Endothelial cell of umbilical vein (primary cell): ENCODE measurements around the gene FOXJ3. TPM values are rescaled to one million over a fixed set of nuclear protein-coding genes. Genes with fewer than 3 reads are reported as not detected.
A peak's percentile ranks its signal among the peaks of the same experiment; 100 is the strongest.

Experiments
- BruUV-seq: library from RNA; stranded (reverse); fragments of 400-500 nt; replicated peaks from 2 replicates; lab custom pipeline; 2021; lab: Mats Ljungman, UMichigan
- CTCF ChIA-PET: fragments of 300-600, 350-600 bp; sonication (Branson Sonifier 250); formaldehyde crosslinking; loops from one replicate; lab custom pipeline; 2021; ENCODE audit warnings: antibody characterized with exemption, inconsistent platforms; lab: Charles Lee
- POLR2A ChIA-PET: fragments of 300-600, 350-600 bp; sonication (Branson Sonifier 250); formaldehyde crosslinking; loops from one replicate; lab custom pipeline; 2021; ENCODE audit warnings: antibody characterized with exemption, inconsistent platforms; lab: Charles Lee
- DNase-seq: peaks from one replicate; pipeline ENCODE4 v3.0.0-alpha.2; 2011; ENCODE audit warnings: low read depth, low spot score
- FAIRE-seq: peaks from 2 replicates; lab custom pipeline; 2011; peaks lifted over from hg19 to GRCh38; lab: Jason Lieb, UNC
- H2AFZ ChIP-seq: 2 replicates; pipeline ENCODE4 v1.6.0; 2012; ENCODE audit warnings: low read depth, low read length, control low read depth, inconsistent platforms
- H3K27ac ChIP-seq: 2 replicates; pipeline ENCODE4 v1.5.1; 2011; ENCODE audit warnings: low read depth, mild to moderate bottlenecking, control low read depth, low read length, moderate library complexity; ENCODE audit not compliant: insufficient read depth
- H3K27me3 ChIP-seq, 2 experiments: 2 replicates each; pipeline versions ENCODE4 v1.6.0 to v1.6.1; 2011; ENCODE audit warnings: low read length in 2 of 2, mixed read lengths in 1 of 2; ENCODE audit not compliant: control insufficient read depth in 2 of 2, insufficient read depth in 2 of 2
- H3K36me3 ChIP-seq, 2 experiments: 2 replicates in 1 of 2; 3 replicates in 1 of 2; pipeline ENCODE4 v1.5.1; 2011; ENCODE audit warnings: low read length in 2 of 2, mild to moderate bottlenecking in 1 of 2, moderate library complexity in 1 of 2; ENCODE audit not compliant: control insufficient read depth in 2 of 2, insufficient read depth in 2 of 2; ENCODE audit errors: extremely low read depth in 1 of 2
- H3K4me1 ChIP-seq: 3 replicates; pipeline ENCODE4 v1.5.1; 2011; ENCODE audit warnings: mild to moderate bottlenecking, low read length; ENCODE audit not compliant: control insufficient read depth, insufficient read depth; ENCODE audit errors: extremely low read depth
- H3K4me2 ChIP-seq: 2 replicates; pipeline ENCODE4 v1.6.1; 2011; ENCODE audit warnings: low read length, control low read depth, mixed read lengths; ENCODE audit not compliant: insufficient read depth
- H3K4me3 ChIP-seq, 3 experiments: fragments of 200-600 bp in 1 of 3; sonication (generic), shearing (Covaris generic) in 1 of 3; replicated peaks in 1 of 3; 2 replicates each; pipeline ENCODE4 v1.5.1; 2011 to 2016; ENCODE audit warnings: control low read depth in 3 of 3, low read length in 3 of 3, mild to moderate bottlenecking in 2 of 3, inconsistent platforms in 1 of 3, low read depth in 1 of 3, moderate library complexity in 1 of 3; ENCODE audit not compliant: insufficient read depth in 1 of 3
- H3K79me2 ChIP-seq: 2 replicates; pipeline ENCODE4 v1.6.0; 2012; ENCODE audit warnings: low read length, inconsistent platforms; ENCODE audit not compliant: control insufficient read depth, insufficient read depth
- H3K9ac ChIP-seq: replicated peaks from 2 replicates; pipeline ENCODE3; 2011; ENCODE audit warnings: low read length, control low read depth; ENCODE audit not compliant: insufficient read depth; ENCODE audit errors: extremely low read depth
- H3K9me1 ChIP-seq: replicated peaks from 3 replicates; pipeline ENCODE4 v1.6.0; 2011; ENCODE audit warnings: mild to moderate bottlenecking, low read length; ENCODE audit not compliant: control insufficient read depth, insufficient read depth; ENCODE audit errors: extremely low read depth
- H3K9me3 ChIP-seq: replicated peaks from 2 replicates; pipeline ENCODE4 v1.5.1; 2012; ENCODE audit warnings: low read length, inconsistent platforms; ENCODE audit not compliant: control insufficient read depth, insufficient read depth
- H4K20me1 ChIP-seq: replicated peaks from 2 replicates; pipeline ENCODE3; 2011; ENCODE audit warnings: mild to moderate bottlenecking, low read length; ENCODE audit not compliant: control insufficient read depth, insufficient read depth; ENCODE audit errors: extremely low read depth
- EZH2 ChIP-seq: IDR thresholded peaks from 2 replicates; pipeline ENCODE4 v1.6.1; 2012; ENCODE audit warnings: borderline replicate concordance, low read depth, mild to moderate bottlenecking, moderate library complexity, low read length, inconsistent platforms; ENCODE audit not compliant: severe bottlenecking
- FOS ChIP-seq: IDR thresholded peaks from 2 replicates; pipeline ENCODE4 v1.6.1; 2011; ENCODE audit warnings: mild to moderate bottlenecking, low read length, moderate library complexity, borderline replicate concordance; ENCODE audit not compliant: insufficient read depth
- GATA2 ChIP-seq: IDR thresholded peaks from 2 replicates; pipeline ENCODE4 v1.7.0; 2011; ENCODE audit warnings: low read depth, mild to moderate bottlenecking, moderate library complexity, mixed read lengths, low read length; ENCODE audit not compliant: insufficient read length, insufficient read depth
- JUN ChIP-seq: IDR thresholded peaks from 2 replicates; pipeline ENCODE4 v1.6.1; 2011; ENCODE audit warnings: borderline replicate concordance, low read depth; ENCODE audit not compliant: insufficient read length, insufficient read depth
- MYC ChIP-seq: IDR thresholded peaks from one replicate; pipeline ENCODE4 v1.6.1; 2011; ENCODE audit warnings: mild to moderate bottlenecking, low read depth, low read length
- POLR2A ChIP-seq: IDR thresholded peaks from 2 replicates; pipeline ENCODE4 v1.6.1; 2012; ENCODE audit warnings: low read depth, mild to moderate bottlenecking, control low read depth, low read length
- POLR2AphosphoS5 ChIP-seq: IDR thresholded peaks from 2 replicates; pipeline ENCODE4 v1.6.1; 2012; ENCODE audit warnings: low read depth, mild to moderate bottlenecking, control low read depth, low read length, moderate library complexity; ENCODE audit not compliant: insufficient read depth
- dilution Hi-C: fragments of 300-500 bp; cut with MboI; formaldehyde crosslinking; loops from one replicate; pipeline ENCODE4 v1.15.0; 2019; ENCODE audit warnings: low sequenced_read_pairs; ENCODE audit not compliant: extremely low pct_ligation_motif_present
- intact Hi-C: fragments of 100-400 bp; cut with micrococcal nuclease; formaldehyde crosslinking; loops from one replicate; pipeline ENCODE4 v1.10.0; 2022
- polyA plus RNA-seq, 4 experiments: library from polyadenylated mRNA; depleted of rRNA in 3 of 4; stranded (reverse) in 3 of 4; unstranded in 1 of 4; fragments of >200 nt; gene quantifications; 2 replicates each; pipeline versions ENCODE4 v1.2.1 to v1.2.3, GENCODE V29; 2011 to 2012; ENCODE audit warnings: missing spikeins in 1 of 4
- total RNA-seq: library from RNA; stranded (reverse); gene quantifications from 2 replicates; pipeline ENCODE4 v1.2.3, GENCODE V29; 2021
- TF ChIP-seq, protein P1 (sequence below): IDR thresholded peaks from 2 replicates; pipeline ENCODE4 v1.6.1; 2011; ENCODE audit not compliant: insufficient read depth, insufficient read length
- TF ChIP-seq, protein P2 (sequence below), 2 donors: IDR thresholded peaks; 1 replicate in 1 of 2; 2 replicates in 1 of 2; pipeline ENCODE4 v1.5.1; 2011; ENCODE audit warnings: low read length in 2 of 2, mild to moderate bottlenecking in 2 of 2, moderate library complexity in 2 of 2, control low read depth in 1 of 2, inconsistent platforms in 1 of 2, low read depth in 1 of 2; ENCODE audit not compliant: insufficient read depth in 1 of 2; ENCODE audit errors: extremely low read depth in 1 of 2

The FOXJ3 gene
- total and polyA plus RNA-seq, 2 donors (not counting 3 experiments of a cell fraction or from before 2014, with no cell fraction given): 34.7 to 38.8 TPM

DNA sequence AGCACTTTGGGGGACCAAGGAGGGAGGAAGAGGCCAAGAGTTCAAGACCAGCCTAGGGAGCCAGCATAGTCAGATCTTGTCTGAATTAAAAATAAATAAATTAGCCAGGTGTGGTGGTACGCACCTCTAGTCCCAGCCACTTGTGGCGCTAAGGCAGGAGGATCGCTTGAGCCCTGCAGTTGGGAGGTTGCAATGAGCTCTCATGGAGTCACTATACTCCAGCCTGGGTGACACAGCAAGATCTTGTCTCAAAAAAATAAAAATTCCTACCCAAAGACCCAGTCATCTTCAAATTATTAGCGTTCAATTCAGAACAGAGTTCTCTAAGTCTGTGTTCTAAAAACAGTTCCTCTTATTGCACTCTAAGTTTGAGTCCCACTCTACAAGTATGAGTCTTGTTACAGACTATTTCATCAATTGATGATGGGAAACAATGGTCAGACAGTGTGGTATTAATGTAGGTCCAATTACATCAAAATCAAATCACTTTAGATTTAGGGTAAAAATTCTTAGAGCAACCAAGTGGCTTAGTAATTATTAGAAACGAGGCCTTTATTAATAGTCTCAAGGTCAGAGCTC is 6.9 kb downstream of the FOXJ3 start:
- H3K9ac ChIP-seq: no peak overlapping the region
- H3K4me1 ChIP-seq: peaks cover 7% of the 10 kb centered on the region
- intact Hi-C loops: no loop called here
- no peak overlapping the region for H2AFZ ChIP-seq
- H3K4me3 ChIP-seq: no peak overlapping the region
- ChIA-PET CTCF (interaction anchor here (0.5 to 2.1 kb wide), 2 partner anchors 13 to 155 kb away, joined by 3 to 6 read pairs; no protein-coding TSS in a partner anchor), POLR2A (no interaction called here)
- H3K27me3 ChIP-seq: no peaks in the 10 kb centered on the region
- H3K9me1 ChIP-seq: peaks cover 2% of the 10 kb centered on the region
- TF ChIP-seq MYC: no peak
- TF ChIP-seq POLR2A: no peak
- no peak for TF ChIP-seq JUN
- TF ChIP-seq GATA2: no peak
- no peak for TF ChIP-seq POLR2AphosphoS5
- TF ChIP-seq, protein P1, sequence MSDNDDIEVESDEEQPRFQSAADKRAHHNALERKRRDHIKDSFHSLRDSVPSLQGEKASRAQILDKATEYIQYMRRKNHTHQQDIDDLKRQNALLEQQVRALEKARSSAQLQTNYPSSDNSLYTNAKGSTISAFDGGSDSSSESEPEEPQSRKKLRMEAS: no peak
- TF ChIP-seq, protein P2, sequence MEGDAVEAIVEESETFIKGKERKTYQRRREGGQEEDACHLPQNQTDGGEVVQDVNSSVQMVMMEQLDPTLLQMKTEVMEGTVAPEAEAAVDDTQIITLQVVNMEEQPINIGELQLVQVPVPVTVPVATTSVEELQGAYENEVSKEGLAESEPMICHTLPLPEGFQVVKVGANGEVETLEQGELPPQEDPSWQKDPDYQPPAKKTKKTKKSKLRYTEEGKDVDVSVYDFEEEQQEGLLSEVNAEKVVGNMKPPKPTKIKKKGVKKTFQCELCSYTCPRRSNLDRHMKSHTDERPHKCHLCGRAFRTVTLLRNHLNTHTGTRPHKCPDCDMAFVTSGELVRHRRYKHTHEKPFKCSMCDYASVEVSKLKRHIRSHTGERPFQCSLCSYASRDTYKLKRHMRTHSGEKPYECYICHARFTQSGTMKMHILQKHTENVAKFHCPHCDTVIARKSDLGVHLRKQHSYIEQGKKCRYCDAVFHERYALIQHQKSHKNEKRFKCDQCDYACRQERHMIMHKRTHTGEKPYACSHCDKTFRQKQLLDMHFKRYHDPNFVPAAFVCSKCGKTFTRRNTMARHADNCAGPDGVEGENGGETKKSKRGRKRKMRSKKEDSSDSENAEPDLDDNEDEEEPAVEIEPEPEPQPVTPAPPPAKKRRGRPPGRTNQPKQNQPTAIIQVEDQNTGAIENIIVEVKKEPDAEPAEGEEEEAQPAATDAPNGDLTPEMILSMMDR (IDR thresholded peaks at IDR 0.05; ENCODE audit: extremely low read depth in 1 of 2, insufficient read depth in 1 of 2, low read depth in 1 of 2, low read length in 2 of 2): no peak
- TF ChIP-seq FOS: no peak
- no peak for TF ChIP-seq EZH2
- H3K27ac ChIP-seq: no peak overlapping the region
- DNase-seq (no peak), FAIRE-seq (peak; percentile 24)
- BruUV-seq: no TSS peak
- H3K9me3 ChIP-seq: no peaks in the 10 kb centered on the region
- H3K79me2 ChIP-seq: peaks cover 95% of the 10 kb centered on the region
- H3K4me2 ChIP-seq: no peak overlapping the region
- H4K20me1 ChIP-seq: peaks cover 14% of the 10 kb centered on the region
- peaks cover 0 to 2% of the 10 kb centered on the region in 2 experiments for H3K36me3 ChIP-seq
- dilution Hi-C loops: no loop called here
